Measurements from ENCODE around the gene ANKRD34A.

DNA sequence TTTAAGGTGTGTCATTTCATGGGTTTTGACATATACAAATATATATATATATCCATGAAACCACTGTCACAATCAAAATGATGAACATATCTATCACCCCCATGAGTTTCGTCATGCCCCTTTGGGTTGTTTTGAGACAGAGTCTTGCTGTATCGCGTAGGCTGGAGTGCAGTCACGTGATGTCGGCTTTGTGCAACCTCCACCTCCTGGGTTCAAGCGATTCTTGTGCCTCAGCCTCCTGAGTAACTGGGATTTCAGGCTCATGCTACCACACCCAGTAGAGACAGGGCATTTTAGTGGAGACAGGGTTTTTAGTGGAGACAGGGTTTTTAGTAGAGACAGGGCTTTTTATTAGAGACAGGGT is 49.2 kb upstream of the ANKRD34A start:
- TF ChIP-seq, protein P1, sequence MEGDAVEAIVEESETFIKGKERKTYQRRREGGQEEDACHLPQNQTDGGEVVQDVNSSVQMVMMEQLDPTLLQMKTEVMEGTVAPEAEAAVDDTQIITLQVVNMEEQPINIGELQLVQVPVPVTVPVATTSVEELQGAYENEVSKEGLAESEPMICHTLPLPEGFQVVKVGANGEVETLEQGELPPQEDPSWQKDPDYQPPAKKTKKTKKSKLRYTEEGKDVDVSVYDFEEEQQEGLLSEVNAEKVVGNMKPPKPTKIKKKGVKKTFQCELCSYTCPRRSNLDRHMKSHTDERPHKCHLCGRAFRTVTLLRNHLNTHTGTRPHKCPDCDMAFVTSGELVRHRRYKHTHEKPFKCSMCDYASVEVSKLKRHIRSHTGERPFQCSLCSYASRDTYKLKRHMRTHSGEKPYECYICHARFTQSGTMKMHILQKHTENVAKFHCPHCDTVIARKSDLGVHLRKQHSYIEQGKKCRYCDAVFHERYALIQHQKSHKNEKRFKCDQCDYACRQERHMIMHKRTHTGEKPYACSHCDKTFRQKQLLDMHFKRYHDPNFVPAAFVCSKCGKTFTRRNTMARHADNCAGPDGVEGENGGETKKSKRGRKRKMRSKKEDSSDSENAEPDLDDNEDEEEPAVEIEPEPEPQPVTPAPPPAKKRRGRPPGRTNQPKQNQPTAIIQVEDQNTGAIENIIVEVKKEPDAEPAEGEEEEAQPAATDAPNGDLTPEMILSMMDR (IDR thresholded peaks at IDR 0.05), result no peak
- no peak for TF ChIP-seq POLR2A (IDR thresholded peaks at IDR 0.05)
- no peak for TF ChIP-seq EP300 (IDR thresholded peaks at IDR 0.05)

All from ovary (tissue), 3 donors.